Activated CD8-positive, alpha-beta T cell treated with anti-CD3 and anti-CD28 coated beads for 36 hours (primary cell): ENCODE data around the gene AGR3. TPM values are rescaled to one million over a fixed set of nuclear protein-coding genes. Genes with fewer than 3 reads are reported as not detected.

Experiments used
- ATAC-seq: fragments of 200-7000 bp; cut with Tn5 transposase; one replicate; pipeline ENCODE4 v1.10.0; 2021; ENCODE audit warnings: mild to moderate bottlenecking, moderate library complexity
- CTCF ChIA-PET: fragments of 350-600 bp; sonication (Branson Sonifier 250); formaldehyde crosslinking; loops from one replicate; lab custom pipeline; 2021; ENCODE audit warnings: antibody characterized with exemption; lab: Charles Lee
- POLR2A ChIA-PET: fragments of 350-600 bp; sonication (Branson Sonifier 250); formaldehyde crosslinking; loops from one replicate; lab custom pipeline; 2021; ENCODE audit warnings: antibody characterized with exemption; lab: Charles Lee
- DNase-seq: peaks from one replicate; pipeline ENCODE4 v3.0.0-alpha.2; 2020
- H3K27ac Mint-ChIP-seq: one replicate; pipeline ENCODE4 v1.8.0; 2021; ENCODE audit warnings: mild to moderate bottlenecking, mixed read lengths
- H3K27me3 Mint-ChIP-seq: one replicate; pipeline ENCODE4 v1.8.0; 2021; ENCODE audit warnings: mixed read lengths
- H3K36me3 Mint-ChIP-seq: one replicate; pipeline ENCODE4 v1.8.0; 2021; ENCODE audit warnings: low read depth, mixed read lengths
- H3K4me1 Mint-ChIP-seq: one replicate; pipeline ENCODE4 v1.8.0; 2021; ENCODE audit warnings: low read depth, mixed read lengths
- H3K4me3 Mint-ChIP-seq: one replicate; pipeline ENCODE4 v1.8.0; 2021; ENCODE audit warnings: mild to moderate bottlenecking, moderate library complexity, mixed read lengths
- H3K9me3 Mint-ChIP-seq: one replicate; pipeline ENCODE4 v1.8.0; 2021; ENCODE audit warnings: mixed read lengths
- CTCF ChIP-seq: fragments of 200-600 bp; IDR thresholded peaks from one replicate; pipeline ENCODE4 v1.8.0; 2022; ENCODE audit warnings: antibody characterized with exemption, mild to moderate bottlenecking
- intact Hi-C: fragments of 100-400 bp; cut with micrococcal nuclease; formaldehyde crosslinking; loops from one replicate; pipeline ENCODE4 v1.10.0; 2022
- total RNA-seq, 2 experiments: library from RNA; stranded (reverse); gene quantifications; one replicate each; pipeline ENCODE4 v1.2.3, GENCODE V29; 2021

The AGR3 gene
- not detected for total RNA-seq

GRCh38 chr7:16881844-16882243 is at the start of gene AGR3:
TSS of gene AGR3 (minus strand) at chr7:16881983. CDS start at chr7:16878618, 3,365 bp downstream.
- DNase-seq = no peak
- H3K36me3 Mint-ChIP-seq = no peaks in the 10 kb centered on the region
- ATAC-seq = no peak
- no peaks in the 10 kb centered on the region for H3K4me1 Mint-ChIP-seq
- CTCF ChIA-PET = no interaction called here
- intact Hi-C loops = no loop called here
- no peak within 1 kb of the TSS for H3K27ac Mint-ChIP-seq
- no peak within 1 kb of the TSS for H3K4me3 Mint-ChIP-seq
- POLR2A ChIA-PET = no interaction called here
- no peaks in the 10 kb centered on the region for H3K27me3 Mint-ChIP-seq
- TF ChIP-seq CTCF = no peak
- no peaks in the 10 kb centered on the region for H3K9me3 Mint-ChIP-seq

- ATAC-seq (no peak), DNase-seq (no peak)
- Mint-ChIP-seq H3K36me3 (peaks cover 1% of the 10 kb centered on the region), H3K27ac (no peak overlapping the region), H3K9me3 (no peaks in the 10 kb centered on the region), H3K4me1 (peaks cover 38% of the 10 kb centered on the region), H3K4me3 (no peak overlapping the region), H3K27me3 (no peaks in the 10 kb centered on the region)
- intact Hi-C loops = no loop called here
- ChIA-PET CTCF (interaction anchor here (0.9 to 2.8 kb wide), 3 partner anchors 13 to 40 kb away, joined by 3 to 19 read pairs (median 4); no protein-coding TSS in a partner anchor), POLR2A (interaction anchor here (0.6 kb wide), 1 partner anchor 89 kb away, joined by 3 read pairs; no protein-coding TSS in a partner anchor)
- no peak for TF ChIP-seq CTCF
Measured at GRCh38 chr7:16930946-16931345, 49.2 kb upstream of the AGR3 start.

- no peak for TF ChIP-seq CTCF
- POLR2A ChIA-PET = no interaction called here
- DNase-seq = no peak
- no peaks in the 10 kb centered on the region for H3K9me3 Mint-ChIP-seq
- intact Hi-C loops = no loop called here
- H3K27me3 Mint-ChIP-seq = no peaks in the 10 kb centered on the region
- H3K4me1 Mint-ChIP-seq = peaks cover 30% of the 10 kb centered on the region
- no peak overlapping the region for H3K4me3 Mint-ChIP-seq
- H3K36me3 Mint-ChIP-seq = peaks cover 1% of the 10 kb centered on the region
- ATAC-seq = no peak
- no peak overlapping the region for H3K27ac Mint-ChIP-seq
- CTCF ChIA-PET = interaction anchor here (0.8 to 2.8 kb wide), 2 partner anchors 12 to 38 kb away, joined by 3 to 19 read pairs; no protein-coding TSS in a partner anchor
Measured at GRCh38 chr7:16929146-16929762, 47.5 kb upstream of the AGR3 start.

- CTCF ChIA-PET = interaction anchor here (0.7 to 2.8 kb wide), 3 partner anchors 9 to 23 kb away, joined by 3 to 11 read pairs (median 3); no protein-coding TSS in a partner anchor
- no peaks in the 10 kb centered on the region for H3K36me3 Mint-ChIP-seq
- intact Hi-C loops = no loop called here
- H3K4me1 Mint-ChIP-seq = peaks cover 28% of the 10 kb centered on the region
- no peak overlapping the region for H3K27ac Mint-ChIP-seq
- POLR2A ChIA-PET = no interaction called here
- no peaks in the 10 kb centered on the region for H3K27me3 Mint-ChIP-seq
- DNase-seq = no peak
- no peak for ATAC-seq
- H3K9me3 Mint-ChIP-seq = no peaks in the 10 kb centered on the region
- TF ChIP-seq CTCF = no peak
- H3K4me3 Mint-ChIP-seq = no peak overlapping the region
Measured at GRCh38 chr7:16926861-16927260, 45.1 kb upstream of the AGR3 start.

GRCh38 chr7:16926283-16926682 is 44.5 kb upstream of the AGR3 start:
- H3K36me3 Mint-ChIP-seq = no peaks in the 10 kb centered on the region
- intact Hi-C loops = no loop called here
- H3K4me3 Mint-ChIP-seq = no peak overlapping the region
- TF ChIP-seq CTCF = peak; percentile 65
- POLR2A ChIA-PET = interaction anchor here (0.7 kb wide), 1 partner anchor 10 kb away, joined by 5 read pairs; no protein-coding TSS in a partner anchor
- H3K27me3 Mint-ChIP-seq = no peaks in the 10 kb centered on the region
- H3K4me1 Mint-ChIP-seq = peaks cover 26% of the 10 kb centered on the region
- peak; percentile 30 for DNase-seq
- peak; percentile 42 for ATAC-seq
- CTCF ChIA-PET = interaction anchor here (0.7 to 2.8 kb wide), 6 partner anchors 8 to 375 kb away, joined by 3 to 11 read pairs (median 3); no protein-coding TSS in a partner anchor
- H3K9me3 Mint-ChIP-seq = no peaks in the 10 kb centered on the region
- no peak overlapping the region for H3K27ac Mint-ChIP-seq
